GM21717 (cell line): ENCODE measurements around the gene MRPS35.
A peak's percentile ranks its signal among the peaks of the same experiment; 100 is the strongest.
"Not testable (repeated sequence)": the region's sequence is repeated elsewhere in the genome, so short reads cannot be mapped to it uniquely, and the experiment has no call there.

ENCODE experiments used
- ATAC-seq: cut with Tn5 transposase; IDR thresholded peaks from one replicate; pipeline ENCODE4 v1.9.1; 2021; ENCODE audit warnings: mild to moderate bottlenecking, moderate library complexity; ENCODE audit not compliant: unreplicated experiment

The MRPS35 gene

GRCh38 chr12:27707216-27707615 is 3.4 kb upstream of the MRPS35 start:
- no peak for ATAC-seq

GRCh38 chr12:27709212-27709931 is 1.3 kb upstream of the MRPS35 start:
- no peak for ATAC-seq

GRCh38 chr12:27709932-27710591 is 570 bp upstream of the MRPS35 start:
- peak; percentile 37 for ATAC-seq

DNA sequence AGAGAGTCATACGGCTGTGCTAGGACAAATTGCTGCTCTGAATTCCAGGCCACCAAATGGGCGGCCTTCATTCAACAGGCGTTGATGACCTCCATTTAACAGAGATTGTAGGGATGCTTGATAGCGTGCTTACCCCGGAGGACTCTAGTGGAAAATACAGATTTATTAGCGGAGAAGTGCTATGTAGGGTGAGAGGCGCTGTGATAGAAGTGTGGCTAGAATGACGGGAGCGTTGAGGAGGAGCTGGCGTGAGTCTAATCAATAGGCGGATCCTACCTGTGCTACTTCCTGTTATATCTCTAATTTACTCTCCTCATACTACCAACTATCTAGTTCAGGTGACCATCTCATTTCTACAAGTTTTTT is 668 bp downstream of the MRPS35 start:
- no peak for ATAC-seq

- no peak for ATAC-seq
Measured at GRCh38 chr12:27711967-27712366, 1.3 kb downstream of the MRPS35 start.

DNA sequence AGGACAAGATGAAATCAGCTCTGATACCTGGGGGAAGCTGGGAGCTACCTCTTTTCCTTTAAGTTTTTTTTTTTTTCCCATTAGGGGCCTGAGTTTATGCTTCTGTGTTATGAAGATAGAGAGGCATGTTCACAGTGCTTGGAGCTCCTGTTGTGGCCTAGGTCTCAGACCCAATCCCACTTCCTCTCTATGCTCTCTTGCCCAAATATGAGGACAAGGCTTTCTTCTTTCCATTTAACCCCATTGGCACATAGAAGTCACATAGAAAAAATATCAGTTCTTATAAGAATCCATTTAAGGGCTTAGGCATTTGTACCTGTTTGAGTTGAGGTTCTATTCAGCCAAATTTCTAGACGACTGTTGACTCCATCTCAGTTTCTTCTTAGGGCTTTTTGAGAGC is 12.6 kb downstream of the MRPS35 start:
- ATAC-seq = no peak

- ATAC-seq = no peak
Measured at GRCh38 chr12:27730097-27730588, 19.5 kb downstream of the MRPS35 start.

DNA sequence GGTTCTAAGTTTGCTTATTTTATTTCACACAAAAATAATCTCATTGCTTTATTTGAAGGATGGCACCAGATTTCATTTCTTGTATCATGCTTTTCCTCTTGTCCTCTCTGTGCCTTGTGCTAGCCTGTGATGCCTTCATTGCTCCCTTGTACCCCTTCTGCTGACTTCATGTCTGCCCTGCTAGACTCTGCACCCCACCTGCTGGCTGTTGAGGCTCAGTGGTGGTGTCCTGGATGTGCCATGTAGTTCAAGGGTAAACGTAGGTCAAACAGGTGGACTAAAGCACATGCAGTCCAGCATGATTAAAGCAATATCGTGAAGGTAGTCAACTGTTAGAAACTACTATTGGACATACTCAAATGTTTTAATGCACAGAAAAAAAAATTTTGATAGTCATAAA is 21.6 kb downstream of the MRPS35 start:
- ATAC-seq = no peak

DNA sequence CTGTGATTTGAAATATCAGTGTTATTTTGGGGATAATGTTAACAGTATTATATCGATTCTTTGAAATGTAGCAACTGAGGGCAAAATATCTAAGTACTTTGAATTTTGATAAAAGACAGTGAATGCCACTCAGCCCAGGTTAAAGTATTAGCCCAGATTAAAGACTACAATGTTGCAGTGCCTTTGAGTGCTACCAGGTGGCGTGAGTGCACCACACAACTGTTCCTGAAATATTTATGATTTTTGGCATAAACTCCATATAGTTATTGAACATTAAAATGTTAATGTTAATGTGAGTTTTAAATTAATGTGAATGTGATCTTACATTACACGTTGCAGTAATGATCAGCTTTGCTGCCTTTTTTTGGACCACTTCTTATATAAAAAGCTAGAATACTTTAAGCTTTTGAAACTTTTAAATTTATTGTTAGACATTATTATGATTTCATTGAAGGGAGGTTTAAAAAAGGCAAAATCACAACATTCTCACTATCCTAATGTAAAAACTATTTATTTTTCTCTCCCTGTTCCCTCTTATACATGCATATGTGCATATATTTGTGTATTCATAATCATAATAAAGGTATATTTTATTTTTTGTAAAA is 22.5 kb downstream of the MRPS35 start:
- peak; percentile 50 for ATAC-seq

GRCh38 chr12:27733791-27734190 is 23.2 kb downstream of the MRPS35 start:
- ATAC-seq = no peak

DNA sequence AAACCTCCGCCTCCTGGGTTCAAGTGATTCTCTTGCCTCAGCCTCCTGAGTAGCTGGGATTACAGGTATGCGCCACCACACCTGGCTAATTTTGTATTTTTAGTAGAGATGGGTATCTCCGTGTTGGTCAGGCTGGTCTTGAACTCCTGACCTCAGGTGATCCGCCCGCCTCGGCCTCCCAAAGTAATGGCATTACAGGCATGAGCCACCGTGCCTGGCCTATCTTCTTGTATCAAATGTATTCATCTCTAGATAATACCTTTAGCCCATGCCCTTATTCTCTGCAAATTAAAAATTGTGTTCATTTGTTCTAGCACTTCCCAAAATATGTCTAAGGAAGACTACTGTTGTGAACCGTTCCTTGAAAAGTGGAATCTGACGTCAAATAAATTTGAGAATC is 23.7 kb downstream of the MRPS35 start:
- not testable (repeated sequence) for ATAC-seq

GRCh38 chr12:27743601-27744000 is 33.0 kb downstream of the MRPS35 start:
- ATAC-seq = no peak

DNA sequence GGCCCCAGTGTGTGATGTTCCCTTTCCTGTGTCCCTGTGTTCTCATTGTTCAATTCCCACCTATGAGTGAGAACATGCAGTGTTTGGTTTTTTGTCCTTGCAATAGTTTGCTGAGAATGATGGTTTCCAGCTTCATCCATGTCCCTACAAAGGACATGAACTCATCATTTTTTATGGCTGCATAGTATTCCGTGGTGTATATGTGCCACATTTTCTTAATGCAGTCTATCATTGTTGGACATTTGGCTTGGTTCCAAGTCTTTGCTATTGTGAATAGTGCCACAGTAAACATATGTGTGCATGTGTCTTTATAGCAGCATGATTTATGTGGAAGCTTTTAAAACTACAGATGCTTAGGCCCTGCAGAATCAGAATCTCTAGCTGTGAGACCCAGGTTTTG is 35.1 kb downstream of the MRPS35 start:
- ATAC-seq = not testable (repeated sequence)

DNA sequence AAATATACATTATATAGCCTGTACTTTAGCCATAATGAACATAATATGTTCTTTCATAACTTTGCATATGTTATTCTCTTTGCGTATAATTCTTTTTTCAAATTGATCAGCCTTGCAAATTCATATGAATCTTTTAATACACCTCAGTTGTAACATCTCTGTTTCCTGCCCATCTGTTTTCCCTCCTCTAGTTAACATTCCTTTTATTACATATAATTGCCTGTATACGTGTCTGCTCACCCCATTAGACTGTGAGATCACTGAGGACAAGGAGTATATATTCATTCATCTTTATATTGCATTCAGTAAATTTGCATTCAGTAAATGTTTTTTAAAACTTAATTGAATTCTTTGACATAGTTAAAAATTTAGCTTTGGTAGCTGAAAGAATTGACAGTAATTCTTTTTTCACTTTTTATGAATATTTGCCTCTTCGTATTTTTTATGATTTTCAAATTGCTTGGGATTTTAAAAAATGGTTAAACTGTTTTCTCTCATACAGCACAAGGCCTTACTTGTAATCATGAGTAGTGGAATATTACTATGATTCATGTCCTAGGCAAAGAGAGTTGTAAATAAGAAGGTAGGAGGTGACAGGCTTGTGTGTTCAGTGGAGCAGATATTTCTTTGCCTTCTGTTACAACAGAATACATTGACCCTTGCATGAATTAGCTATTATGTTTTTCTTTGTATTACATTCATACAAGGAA is 36.6 kb downstream of the MRPS35 start:
- no peak for ATAC-seq

DNA sequence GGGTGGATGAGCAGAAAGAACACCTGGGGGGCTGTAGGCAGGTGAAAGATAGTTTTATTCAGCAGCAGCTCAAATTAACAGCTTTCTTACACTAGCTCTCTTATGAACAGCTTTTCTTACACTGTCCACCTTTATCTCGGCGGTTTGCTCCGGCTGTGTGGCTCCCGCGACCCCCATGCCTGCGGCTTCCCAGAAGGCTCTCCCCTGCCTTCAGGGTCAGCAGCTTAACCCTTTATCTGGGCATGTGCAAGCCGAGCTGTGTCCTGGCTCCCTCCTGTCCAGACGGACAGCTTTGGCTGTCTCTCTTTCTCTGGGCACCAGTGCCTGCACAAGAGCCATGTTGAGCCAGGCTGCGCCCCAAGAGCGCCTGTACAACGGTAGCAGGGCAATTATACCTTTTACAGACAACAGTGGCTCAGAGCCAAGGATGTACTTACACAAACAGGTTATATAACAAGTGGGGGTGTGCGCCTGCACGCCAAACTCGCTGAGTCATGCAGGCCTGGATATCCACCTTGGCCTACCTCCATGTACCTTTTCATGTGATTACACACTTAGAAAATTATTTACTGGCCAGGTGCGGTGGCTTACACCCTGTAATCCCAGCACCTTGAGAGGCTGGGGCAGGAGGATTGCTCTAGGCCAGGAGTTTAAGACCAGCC is 40.9 kb downstream of the MRPS35 start:
- no peak for ATAC-seq

- ATAC-seq = no peak
Measured at GRCh38 chr12:27754795-27755194, 44.2 kb downstream of the MRPS35 start.

DNA sequence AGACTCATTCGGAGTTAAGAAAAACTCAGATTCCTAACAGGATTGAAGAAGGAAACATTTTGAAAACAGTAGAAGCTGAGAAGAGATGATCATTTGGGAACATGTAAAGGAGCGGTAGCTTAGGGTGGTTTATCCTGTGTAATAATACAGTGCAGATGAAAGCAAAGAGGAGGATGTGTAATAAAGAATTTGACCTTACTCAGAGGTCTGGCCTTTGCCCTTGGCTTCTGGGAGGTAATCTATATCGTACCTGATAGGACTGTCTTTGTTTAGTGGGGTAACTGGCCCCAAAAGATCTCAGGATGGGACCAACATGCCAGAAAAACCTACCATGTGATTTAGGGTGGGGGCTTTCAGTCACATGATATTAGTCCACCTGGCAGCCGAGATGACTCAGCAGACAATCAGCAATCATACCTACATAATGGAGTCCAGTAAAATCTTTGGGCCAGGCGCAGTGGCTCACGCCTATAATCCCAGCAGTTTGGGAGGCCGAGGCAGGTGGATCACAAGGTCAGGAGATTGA is 46.1 kb downstream of the MRPS35 start:
- no peak for ATAC-seq

DNA sequence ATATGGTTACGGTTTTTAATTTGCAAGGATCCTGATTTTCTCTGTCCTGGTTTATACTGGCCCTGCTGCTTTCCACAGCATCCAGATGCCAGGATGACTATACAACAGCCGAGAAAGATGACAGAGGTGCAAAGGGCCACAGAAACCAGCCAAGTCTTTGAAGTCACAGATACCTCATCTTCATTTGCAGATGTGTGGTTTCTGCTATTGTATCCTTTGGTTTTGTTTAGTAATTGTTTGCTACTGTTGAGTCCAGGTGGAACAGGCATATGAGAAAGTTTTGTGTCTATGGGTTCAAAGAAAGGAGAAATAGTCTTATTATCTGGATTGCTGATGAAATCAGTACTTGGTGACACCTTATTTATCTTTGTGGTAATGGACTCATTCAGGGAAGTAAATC is 52.1 kb downstream of the MRPS35 start:
- ATAC-seq = no peak

GRCh38 chr12:27766587-27766986 is 56.0 kb downstream of the MRPS35 start:
- ATAC-seq = peak; percentile 58

GRCh38 chr12:27769142-27769673 is 58.6 kb downstream of the MRPS35 start:
- no peak for ATAC-seq
